H1 (cell line): Measurements from ENCODE around the gene TLE2. TPM values are rescaled to one million over a fixed set of nuclear protein-coding genes. Genes with fewer than 3 reads are reported as not detected.

Experiments used
- TAF1 ChIP-seq: IDR thresholded peaks from 2 replicates; pipeline ENCODE4 v1.6.1; 2011; ENCODE audit warnings: mild to moderate bottlenecking, low read depth, low read length
- polyA plus RNA-seq, 7 experiments: library from polyadenylated mRNA; depleted of rRNA in 3 of 7; stranded (reverse) in 5 of 7; unstranded in 2 of 7; fragments of >200 nt in 5 of 7; fragments of 200-250 nt in 2 of 7; gene quantifications; 1 replicate in 5 of 7; 2 replicates in 1 of 7; 4 replicates in 1 of 7; pipeline versions ENCODE4 v1.2.1 to v1.2.3, GENCODE V29; 2011 to 2013; ENCODE audit warnings: missing spikeins in 2 of 7, mixed read lengths in 2 of 7
- total RNA-seq: library from RNA; stranded (reverse); fragmentation: NEBNext Ultra II Directional; extraction: Animal tissue kit (Norgen Biotek cat#: 25700); gene quantifications from 2 replicates; pipeline ENCODE4 v1.2.1, GENCODE V29; 2021
- TF ChIP-seq, protein P1 (sequence below): fragments of 300-600 bp; sonication (generic); IDR thresholded peaks from 2 replicates; pipeline ENCODE4 v1.7.1; 2012; ENCODE audit warnings: low read length, moderate library complexity, mild to moderate bottlenecking, inconsistent platforms; ENCODE audit not compliant: insufficient replicate concordance

Gene TLE2
- total and polyA plus RNA-seq, 2 of the 8 experiments (the other 6 are each of a cell fraction or from before 2014, with no cell fraction given): 8.0 to 11.5 TPM

- TF ChIP-seq, protein P1, sequence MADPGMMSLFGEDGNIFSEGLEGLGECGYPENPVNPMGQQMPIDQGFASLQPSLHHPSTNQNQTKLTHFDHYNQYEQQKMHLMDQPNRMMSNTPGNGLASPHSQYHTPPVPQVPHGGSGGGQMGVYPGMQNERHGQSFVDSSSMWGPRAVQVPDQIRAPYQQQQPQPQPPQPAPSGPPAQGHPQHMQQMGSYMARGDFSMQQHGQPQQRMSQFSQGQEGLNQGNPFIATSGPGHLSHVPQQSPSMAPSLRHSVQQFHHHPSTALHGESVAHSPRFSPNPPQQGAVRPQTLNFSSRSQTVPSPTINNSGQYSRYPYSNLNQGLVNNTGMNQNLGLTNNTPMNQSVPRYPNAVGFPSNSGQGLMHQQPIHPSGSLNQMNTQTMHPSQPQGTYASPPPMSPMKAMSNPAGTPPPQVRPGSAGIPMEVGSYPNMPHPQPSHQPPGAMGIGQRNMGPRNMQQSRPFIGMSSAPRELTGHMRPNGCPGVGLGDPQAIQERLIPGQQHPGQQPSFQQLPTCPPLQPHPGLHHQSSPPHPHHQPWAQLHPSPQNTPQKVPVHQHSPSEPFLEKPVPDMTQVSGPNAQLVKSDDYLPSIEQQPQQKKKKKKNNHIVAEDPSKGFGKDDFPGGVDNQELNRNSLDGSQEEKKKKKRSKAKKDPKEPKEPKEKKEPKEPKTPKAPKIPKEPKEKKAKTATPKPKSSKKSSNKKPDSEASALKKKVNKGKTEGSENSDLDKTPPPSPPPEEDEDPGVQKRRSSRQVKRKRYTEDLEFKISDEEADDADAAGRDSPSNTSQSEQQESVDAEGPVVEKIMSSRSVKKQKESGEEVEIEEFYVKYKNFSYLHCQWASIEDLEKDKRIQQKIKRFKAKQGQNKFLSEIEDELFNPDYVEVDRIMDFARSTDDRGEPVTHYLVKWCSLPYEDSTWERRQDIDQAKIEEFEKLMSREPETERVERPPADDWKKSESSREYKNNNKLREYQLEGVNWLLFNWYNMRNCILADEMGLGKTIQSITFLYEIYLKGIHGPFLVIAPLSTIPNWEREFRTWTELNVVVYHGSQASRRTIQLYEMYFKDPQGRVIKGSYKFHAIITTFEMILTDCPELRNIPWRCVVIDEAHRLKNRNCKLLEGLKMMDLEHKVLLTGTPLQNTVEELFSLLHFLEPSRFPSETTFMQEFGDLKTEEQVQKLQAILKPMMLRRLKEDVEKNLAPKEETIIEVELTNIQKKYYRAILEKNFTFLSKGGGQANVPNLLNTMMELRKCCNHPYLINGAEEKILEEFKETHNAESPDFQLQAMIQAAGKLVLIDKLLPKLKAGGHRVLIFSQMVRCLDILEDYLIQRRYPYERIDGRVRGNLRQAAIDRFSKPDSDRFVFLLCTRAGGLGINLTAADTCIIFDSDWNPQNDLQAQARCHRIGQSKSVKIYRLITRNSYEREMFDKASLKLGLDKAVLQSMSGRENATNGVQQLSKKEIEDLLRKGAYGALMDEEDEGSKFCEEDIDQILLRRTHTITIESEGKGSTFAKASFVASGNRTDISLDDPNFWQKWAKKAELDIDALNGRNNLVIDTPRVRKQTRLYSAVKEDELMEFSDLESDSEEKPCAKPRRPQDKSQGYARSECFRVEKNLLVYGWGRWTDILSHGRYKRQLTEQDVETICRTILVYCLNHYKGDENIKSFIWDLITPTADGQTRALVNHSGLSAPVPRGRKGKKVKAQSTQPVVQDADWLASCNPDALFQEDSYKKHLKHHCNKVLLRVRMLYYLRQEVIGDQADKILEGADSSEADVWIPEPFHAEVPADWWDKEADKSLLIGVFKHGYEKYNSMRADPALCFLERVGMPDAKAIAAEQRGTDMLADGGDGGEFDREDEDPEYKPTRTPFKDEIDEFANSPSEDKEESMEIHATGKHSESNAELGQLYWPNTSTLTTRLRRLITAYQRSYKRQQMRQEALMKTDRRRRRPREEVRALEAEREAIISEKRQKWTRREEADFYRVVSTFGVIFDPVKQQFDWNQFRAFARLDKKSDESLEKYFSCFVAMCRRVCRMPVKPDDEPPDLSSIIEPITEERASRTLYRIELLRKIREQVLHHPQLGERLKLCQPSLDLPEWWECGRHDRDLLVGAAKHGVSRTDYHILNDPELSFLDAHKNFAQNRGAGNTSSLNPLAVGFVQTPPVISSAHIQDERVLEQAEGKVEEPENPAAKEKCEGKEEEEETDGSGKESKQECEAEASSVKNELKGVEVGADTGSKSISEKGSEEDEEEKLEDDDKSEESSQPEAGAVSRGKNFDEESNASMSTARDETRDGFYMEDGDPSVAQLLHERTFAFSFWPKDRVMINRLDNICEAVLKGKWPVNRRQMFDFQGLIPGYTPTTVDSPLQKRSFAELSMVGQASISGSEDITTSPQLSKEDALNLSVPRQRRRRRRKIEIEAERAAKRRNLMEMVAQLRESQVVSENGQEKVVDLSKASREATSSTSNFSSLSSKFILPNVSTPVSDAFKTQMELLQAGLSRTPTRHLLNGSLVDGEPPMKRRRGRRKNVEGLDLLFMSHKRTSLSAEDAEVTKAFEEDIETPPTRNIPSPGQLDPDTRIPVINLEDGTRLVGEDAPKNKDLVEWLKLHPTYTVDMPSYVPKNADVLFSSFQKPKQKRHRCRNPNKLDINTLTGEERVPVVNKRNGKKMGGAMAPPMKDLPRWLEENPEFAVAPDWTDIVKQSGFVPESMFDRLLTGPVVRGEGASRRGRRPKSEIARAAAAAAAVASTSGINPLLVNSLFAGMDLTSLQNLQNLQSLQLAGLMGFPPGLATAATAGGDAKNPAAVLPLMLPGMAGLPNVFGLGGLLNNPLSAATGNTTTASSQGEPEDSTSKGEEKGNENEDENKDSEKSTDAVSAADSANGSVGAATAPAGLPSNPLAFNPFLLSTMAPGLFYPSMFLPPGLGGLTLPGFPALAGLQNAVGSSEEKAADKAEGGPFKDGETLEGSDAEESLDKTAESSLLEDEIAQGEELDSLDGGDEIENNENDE: no peak
- no peak for TF ChIP-seq TAF1
These were observed 51.3 kb downstream of the TLE2 start (continued) for GRCh38 chr19:2977746-2978138.
